ENCODE measurements around the gene EDDM13.

GRCh38 chr19:56222901-56223300 lies 49.6 kb upstream of the EDDM13 start:
- TF ChIP-seq CTCF (IDR thresholded peaks at IDR 0.05) = no peak
- TF ChIP-seq EP300 (IDR thresholded peaks at IDR 0.05) = no peak
- TF ChIP-seq POLR2AphosphoS5 (IDR thresholded peaks at IDR 0.05) = no peak
